RWPE2 (cell line): ENCODE results near the gene PLBD2.

Experiments
- ATAC-seq: fragments of 200-7000 bp; cut with Tn5 transposase; 3 replicates; pipeline ENCODE4 v1.9.1; 2021; ENCODE audit warnings: low read depth
- DNase-seq: peaks from one replicate; pipeline ENCODE4 v3.0.0-alpha.2; 2020; ENCODE audit warnings: low spot score
- H3K27ac ChIP-seq: fragments of 450-650 bp; 2 replicates; pipeline ENCODE4 v1.5.1; 2017; ENCODE audit warnings: mild to moderate bottlenecking; ENCODE audit not compliant: poor library complexity, severe bottlenecking
- H3K27me3 ChIP-seq: fragments of 250-450 bp; sonication (Bioruptor Pico); 2 replicates; pipeline ENCODE4 v1.5.1; 2021; ENCODE audit warnings: mild to moderate bottlenecking, moderate library complexity; ENCODE audit not compliant: insufficient read depth, poor library complexity, severe bottlenecking
- H3K36me3 ChIP-seq: fragments of 250-450 bp; sonication (Bioruptor Pico); 2 replicates; pipeline ENCODE4 v1.5.1; 2020; ENCODE audit warnings: low read depth, mild to moderate bottlenecking, moderate library complexity
- H3K4me1 ChIP-seq: fragments of 250-450 bp; sonication (Bioruptor Pico); 2 replicates; pipeline ENCODE4 v1.5.1; 2021; ENCODE audit warnings: mild to moderate bottlenecking, moderate library complexity; ENCODE audit not compliant: insufficient read depth, poor library complexity, severe bottlenecking
- H3K4me3 ChIP-seq: fragments of 250-450 bp; sonication (Bioruptor Pico); 2 replicates; pipeline ENCODE4 v1.5.1; 2021; ENCODE audit warnings: mild to moderate bottlenecking, moderate library complexity; ENCODE audit not compliant: severe bottlenecking
- H3K9me3 ChIP-seq: fragments of 250-450 bp; sonication (Bioruptor Pico); 2 replicates; pipeline ENCODE4 v1.5.1; 2021; ENCODE audit warnings: mild to moderate bottlenecking, moderate library complexity; ENCODE audit not compliant: severe bottlenecking
- TF ChIP-seq, protein P1 (sequence below): fragments of 450-650 bp; IDR thresholded peaks from one replicate; pipeline ENCODE4 v1.5.1; 2017; ENCODE audit warnings: mild to moderate bottlenecking, moderate library complexity; ENCODE audit not compliant: poor library complexity, severe bottlenecking

The PLBD2 gene

GRCh38 chr12:113366827-113367226, 8.4 kb downstream of the PLBD2 start:
- ATAC-seq (no peak), DNase-seq (no peak)
- TF ChIP-seq, protein P1, sequence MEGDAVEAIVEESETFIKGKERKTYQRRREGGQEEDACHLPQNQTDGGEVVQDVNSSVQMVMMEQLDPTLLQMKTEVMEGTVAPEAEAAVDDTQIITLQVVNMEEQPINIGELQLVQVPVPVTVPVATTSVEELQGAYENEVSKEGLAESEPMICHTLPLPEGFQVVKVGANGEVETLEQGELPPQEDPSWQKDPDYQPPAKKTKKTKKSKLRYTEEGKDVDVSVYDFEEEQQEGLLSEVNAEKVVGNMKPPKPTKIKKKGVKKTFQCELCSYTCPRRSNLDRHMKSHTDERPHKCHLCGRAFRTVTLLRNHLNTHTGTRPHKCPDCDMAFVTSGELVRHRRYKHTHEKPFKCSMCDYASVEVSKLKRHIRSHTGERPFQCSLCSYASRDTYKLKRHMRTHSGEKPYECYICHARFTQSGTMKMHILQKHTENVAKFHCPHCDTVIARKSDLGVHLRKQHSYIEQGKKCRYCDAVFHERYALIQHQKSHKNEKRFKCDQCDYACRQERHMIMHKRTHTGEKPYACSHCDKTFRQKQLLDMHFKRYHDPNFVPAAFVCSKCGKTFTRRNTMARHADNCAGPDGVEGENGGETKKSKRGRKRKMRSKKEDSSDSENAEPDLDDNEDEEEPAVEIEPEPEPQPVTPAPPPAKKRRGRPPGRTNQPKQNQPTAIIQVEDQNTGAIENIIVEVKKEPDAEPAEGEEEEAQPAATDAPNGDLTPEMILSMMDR: no peak
- H3K4me1 ChIP-seq: no peaks in the 10 kb centered on the region
- no peaks in the 10 kb centered on the region for H3K27me3 ChIP-seq
- H3K4me3 ChIP-seq: no peak overlapping the region
- no peaks in the 10 kb centered on the region for H3K9me3 ChIP-seq
- no peaks in the 10 kb centered on the region for H3K36me3 ChIP-seq
- no peak overlapping the region for H3K27ac ChIP-seq

DNA sequence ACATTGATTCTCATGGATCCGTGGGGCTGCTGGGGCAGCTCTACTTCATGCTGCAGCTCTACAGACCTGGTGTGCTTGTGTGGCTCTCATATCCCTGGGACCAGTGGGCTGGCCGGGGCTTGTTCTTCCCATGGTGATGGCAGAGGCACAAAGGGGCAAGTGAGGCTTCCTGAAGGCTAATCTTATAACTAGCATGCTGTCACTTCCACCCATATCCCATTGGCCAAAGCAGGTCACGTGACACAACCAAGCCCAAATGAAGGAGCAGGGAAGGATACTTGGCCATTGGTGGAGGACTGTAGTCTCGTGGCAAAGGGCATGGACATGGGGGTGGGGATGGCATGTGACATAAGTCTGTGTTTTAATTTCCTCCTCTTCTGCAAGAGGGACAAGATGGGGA, 9.9 kb downstream of the PLBD2 start:
- ATAC-seq (no peak), DNase-seq (no peak)
- Histone ChIP-seq H3K4me3 (no peak overlapping the region), H3K36me3 (no peaks in the 10 kb centered on the region), H3K27me3 (no peaks in the 10 kb centered on the region), H3K27ac (no peak overlapping the region), H3K4me1 (no peaks in the 10 kb centered on the region), H3K9me3 (no peaks in the 10 kb centered on the region)
- TF ChIP-seq, protein P1: no peak

DNA sequence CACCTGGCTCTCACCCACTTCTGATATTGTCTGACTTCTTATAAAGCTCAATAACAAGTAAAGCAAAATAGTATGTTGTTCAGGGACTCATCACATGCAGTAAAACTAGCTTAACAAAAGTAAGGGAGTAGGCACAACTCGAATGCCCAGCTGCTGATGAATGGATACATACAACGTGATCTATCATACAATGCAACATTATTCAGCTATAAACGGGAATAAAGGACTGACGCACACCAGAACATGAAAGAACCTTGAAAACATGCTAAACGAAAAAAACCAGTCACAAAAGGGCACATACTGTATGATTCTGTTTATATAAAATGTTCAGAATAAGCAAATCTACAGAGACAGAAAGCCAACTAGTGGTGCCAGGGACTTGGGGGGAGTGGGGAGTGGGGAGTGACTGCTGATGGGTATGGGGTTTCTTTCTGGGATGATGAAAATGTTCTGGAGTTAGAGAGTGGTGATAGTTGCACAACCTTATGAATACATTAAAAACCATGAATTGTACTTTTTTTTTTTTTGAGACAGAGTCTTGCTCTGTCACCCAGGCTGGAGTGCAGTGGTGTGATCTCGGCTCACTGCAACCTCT, 11.1 kb downstream of the PLBD2 start:
- no peaks in the 10 kb centered on the region for H3K27me3 ChIP-seq
- TF ChIP-seq, protein P1: no peak
- H3K9me3 ChIP-seq: no peaks in the 10 kb centered on the region
- DNase-seq (no peak), ATAC-seq (no peak)
- no peak overlapping the region for H3K27ac ChIP-seq
- no peaks in the 10 kb centered on the region for H3K36me3 ChIP-seq
- no peak overlapping the region for H3K4me3 ChIP-seq
- H3K4me1 ChIP-seq: no peaks in the 10 kb centered on the region

DNA sequence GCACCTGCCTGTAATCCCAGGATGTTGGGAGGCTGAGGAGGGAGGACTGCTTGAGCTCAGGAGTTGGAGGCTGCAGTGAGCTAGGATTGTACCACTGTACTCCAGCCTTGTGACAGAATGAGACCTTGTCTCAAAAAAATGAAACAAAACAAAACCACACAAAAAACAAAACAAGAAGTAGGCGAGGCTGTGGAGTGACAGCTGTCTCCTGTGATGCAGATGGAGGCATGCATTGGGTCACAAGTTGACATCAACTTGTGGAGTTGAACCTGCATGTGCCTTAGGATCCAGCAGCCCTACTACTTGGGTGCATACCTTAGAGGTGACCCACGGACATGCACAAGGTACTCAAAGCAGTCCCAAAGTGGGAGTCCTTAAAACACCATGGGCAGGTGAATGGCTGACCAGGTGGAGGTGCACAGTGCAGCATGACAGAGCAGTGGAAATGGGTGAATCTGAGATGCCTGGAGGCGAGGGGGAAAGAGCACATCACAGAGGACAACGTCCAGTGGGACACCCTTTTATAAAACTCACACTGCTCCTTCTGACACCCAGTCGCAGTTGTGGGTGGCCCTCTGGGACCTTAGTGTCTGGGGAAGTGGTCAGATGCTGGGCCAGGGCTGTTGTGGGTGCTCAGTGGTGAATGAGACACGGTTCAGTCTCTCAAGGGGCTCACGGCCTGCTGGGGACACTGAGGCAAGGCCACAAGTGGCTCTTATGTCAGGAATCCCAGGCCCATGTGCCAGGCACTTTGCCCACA, 12.7 kb downstream of the PLBD2 start:
- Histone ChIP-seq H3K4me3 (no peak overlapping the region), H3K4me1 (no peaks in the 10 kb centered on the region), H3K27me3 (no peaks in the 10 kb centered on the region), H3K36me3 (no peaks in the 10 kb centered on the region), H3K27ac (no peak overlapping the region), H3K9me3 (no peaks in the 10 kb centered on the region)
- no peak for ATAC-seq
- TF ChIP-seq, protein P1: no peak
- no peak for DNase-seq

- no peak overlapping the region for H3K4me3 ChIP-seq
- DNase-seq (no peak), ATAC-seq (no peak)
- H3K27ac ChIP-seq: no peak overlapping the region
- no peaks in the 10 kb centered on the region for H3K4me1 ChIP-seq
- no peaks in the 10 kb centered on the region for H3K27me3 ChIP-seq
- no peaks in the 10 kb centered on the region for H3K36me3 ChIP-seq
- TF ChIP-seq, protein P1: no peak
- no peaks in the 10 kb centered on the region for H3K9me3 ChIP-seq
Measured at GRCh38 chr12:113371808-113372207, 13.4 kb downstream of the PLBD2 start.
